Smooth muscle cell (in vitro differentiated cells): ENCODE data around the gene CPA2. TPM values are rescaled to one million over a fixed set of nuclear protein-coding genes. Genes with fewer than 3 reads are reported as not detected.

Experiments
- DNase-seq: peaks from one replicate; lab custom pipeline; 2025; ENCODE audit not compliant: unreplicated experiment; lab: John Stamatoyannopoulos, UW
- H2AFZ ChIP-seq: fragments of 200-600 bp; sonication (generic); 2 replicates; pipeline ENCODE4 v1.6.0; 2016; ENCODE audit warnings: antibody characterized with exemption, low read depth, mild to moderate bottlenecking
- H3F3A ChIP-seq: fragments of 200-600 bp; sonication (generic); 2 replicates; pipeline ENCODE4 v1.6.0; 2017; ENCODE audit warnings: antibody characterized with exemption, low read depth
- H3K27ac ChIP-seq: fragments of 200-600 bp; sonication (generic); 2 replicates; pipeline ENCODE4 v1.5.1; 2016; ENCODE audit warnings: low read depth, mild to moderate bottlenecking
- H3K27me3 ChIP-seq: fragments of 200-600 bp; sonication (generic); 2 replicates; pipeline ENCODE4 v1.6.1; 2016; ENCODE audit warnings: low read depth, mild to moderate bottlenecking
- H3K36me3 ChIP-seq: fragments of 200-600 bp; sonication (generic); 2 replicates; pipeline ENCODE4 v1.5.1; 2016; ENCODE audit warnings: low read depth
- H3K4me1 ChIP-seq: fragments of 200-600 bp; sonication (generic); 2 replicates; pipeline ENCODE4 v1.5.1; 2016; ENCODE audit warnings: low read depth
- H3K4me2 ChIP-seq: fragments of 200-600 bp; sonication (generic); 2 replicates; pipeline ENCODE4 v1.6.0; 2016; ENCODE audit warnings: mild to moderate bottlenecking
- H3K4me3 ChIP-seq: fragments of 200-600 bp; sonication (generic); 2 replicates; pipeline ENCODE4 v1.5.1; 2016; ENCODE audit warnings: mild to moderate bottlenecking
- H3K79me2 ChIP-seq: fragments of 200-600 bp; sonication (generic); 2 replicates; pipeline ENCODE4 v1.6.0; 2016; ENCODE audit warnings: low read depth, mild to moderate bottlenecking
- H3K9ac ChIP-seq: fragments of 200-600 bp; sonication (generic); 2 replicates; pipeline ENCODE4 v1.6.0; 2016; ENCODE audit warnings: low read depth
- H3K9me3 ChIP-seq: fragments of 200-600 bp; sonication (generic); replicated peaks from 2 replicates; pipeline ENCODE4 v1.5.1; 2016; ENCODE audit warnings: low read depth
- H4K20me1 ChIP-seq: fragments of 200-600 bp; sonication (generic); 2 replicates; pipeline ENCODE4 v1.6.0; 2016; ENCODE audit warnings: low read depth
- WGBS: methylation state at CpG from one replicate; pipeline ENCODE4 v1.1.7; 2016; ENCODE audit warnings: low lambda C conversion rate; 5-methylcytosine and 5-hydroxymethylcytosine counted together
- polyA plus RNA-seq: library from polyadenylated mRNA; unstranded; fragments of >200 nt; fragmentation: Nextera tagmentation; extraction: Ambion mirVana; gene quantifications from 2 replicates; pipeline ENCODE4 v1.2.1, GENCODE V29; 2016
- total RNA-seq: library from RNA; depleted of rRNA; stranded (reverse); fragments of >200 nt; gene quantifications from 2 replicates; pipeline ENCODE4 v1.2.3, GENCODE V29; 2014
- TF ChIP-seq, protein P1 (sequence below): fragments of 200-600 bp; sonication (generic); IDR thresholded peaks from 2 replicates; pipeline ENCODE4 v1.5.1; 2017; ENCODE audit warnings: borderline replicate concordance, mild to moderate bottlenecking, antibody characterized with exemption; ENCODE audit not compliant: insufficient read depth, poor library complexity, severe bottlenecking

The CPA2 gene
- total and polyA plus RNA-seq, 2 experiments from 2014 or later, result 0.18 TPM; not detected in 1

DNA sequence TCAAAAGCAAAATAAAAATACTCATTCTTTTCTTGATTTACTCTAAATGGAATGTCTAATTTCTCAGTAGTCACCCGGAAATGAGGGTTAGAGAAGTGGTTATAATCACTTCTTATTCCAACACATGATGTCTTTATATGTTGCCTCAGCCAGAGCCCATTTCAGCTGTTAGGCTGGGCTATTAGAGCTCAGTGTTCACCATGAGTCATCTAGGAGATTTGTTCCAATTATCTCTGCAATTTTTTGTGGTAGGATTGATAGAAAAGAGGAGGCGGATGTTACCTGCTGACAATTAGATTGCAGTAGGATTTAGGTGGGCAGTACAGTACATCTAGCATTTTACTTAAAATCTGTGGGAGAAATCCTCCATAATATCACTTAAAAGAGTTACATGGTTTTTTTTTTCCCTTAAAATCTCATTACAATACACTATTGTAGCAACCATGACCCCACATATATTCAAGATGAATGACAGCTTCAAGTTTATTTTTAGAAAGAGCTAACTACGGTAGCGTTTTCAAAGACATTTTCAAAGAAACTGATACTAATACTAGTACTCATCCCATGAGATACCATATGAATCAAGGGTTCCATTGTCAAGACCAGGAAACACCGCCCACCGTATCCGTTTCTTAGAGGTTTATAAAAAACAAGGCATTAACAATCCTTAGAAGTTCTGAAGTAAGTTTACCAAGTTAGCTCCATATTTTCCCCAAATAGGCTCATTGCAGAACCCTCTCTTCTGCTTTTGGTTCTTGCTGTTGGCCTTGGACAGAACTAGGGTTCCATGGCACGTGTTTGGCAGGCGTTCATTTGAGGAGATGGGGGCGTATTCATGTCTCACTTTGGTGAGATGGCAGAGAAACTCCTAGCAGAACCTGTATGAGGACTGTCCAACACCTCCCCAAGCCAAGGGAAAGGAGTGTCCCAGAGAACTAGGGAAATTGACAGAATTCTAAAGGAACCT is 10.4 kb downstream of the CPA2 start:
- H3K27ac ChIP-seq, result peak overlapping the region; percentile 80
- no peaks in the 10 kb centered on the region for H3K79me2 ChIP-seq
- H3K9ac ChIP-seq, result no peak overlapping the region
- H3K4me3 ChIP-seq, result no peak overlapping the region
- H3F3A ChIP-seq, result peaks cover 40% of the 10 kb centered on the region
- H4K20me1 ChIP-seq, result no peaks in the 10 kb centered on the region
- 67% methylated on average over 10 of the region's 10 CpGs for WGBS
- no peaks in the 10 kb centered on the region for H3K27me3 ChIP-seq
- no peak for DNase-seq
- TF ChIP-seq, protein P1, sequence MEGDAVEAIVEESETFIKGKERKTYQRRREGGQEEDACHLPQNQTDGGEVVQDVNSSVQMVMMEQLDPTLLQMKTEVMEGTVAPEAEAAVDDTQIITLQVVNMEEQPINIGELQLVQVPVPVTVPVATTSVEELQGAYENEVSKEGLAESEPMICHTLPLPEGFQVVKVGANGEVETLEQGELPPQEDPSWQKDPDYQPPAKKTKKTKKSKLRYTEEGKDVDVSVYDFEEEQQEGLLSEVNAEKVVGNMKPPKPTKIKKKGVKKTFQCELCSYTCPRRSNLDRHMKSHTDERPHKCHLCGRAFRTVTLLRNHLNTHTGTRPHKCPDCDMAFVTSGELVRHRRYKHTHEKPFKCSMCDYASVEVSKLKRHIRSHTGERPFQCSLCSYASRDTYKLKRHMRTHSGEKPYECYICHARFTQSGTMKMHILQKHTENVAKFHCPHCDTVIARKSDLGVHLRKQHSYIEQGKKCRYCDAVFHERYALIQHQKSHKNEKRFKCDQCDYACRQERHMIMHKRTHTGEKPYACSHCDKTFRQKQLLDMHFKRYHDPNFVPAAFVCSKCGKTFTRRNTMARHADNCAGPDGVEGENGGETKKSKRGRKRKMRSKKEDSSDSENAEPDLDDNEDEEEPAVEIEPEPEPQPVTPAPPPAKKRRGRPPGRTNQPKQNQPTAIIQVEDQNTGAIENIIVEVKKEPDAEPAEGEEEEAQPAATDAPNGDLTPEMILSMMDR, result no peak
- H3K4me1 ChIP-seq, result peaks cover 38% of the 10 kb centered on the region
- H3K4me2 ChIP-seq, result peak overlapping the region; percentile 67
- H3K9me3 ChIP-seq, result no peaks in the 10 kb centered on the region
- H3K36me3 ChIP-seq, result no peaks in the 10 kb centered on the region
- no peak overlapping the region for H2AFZ ChIP-seq

DNA sequence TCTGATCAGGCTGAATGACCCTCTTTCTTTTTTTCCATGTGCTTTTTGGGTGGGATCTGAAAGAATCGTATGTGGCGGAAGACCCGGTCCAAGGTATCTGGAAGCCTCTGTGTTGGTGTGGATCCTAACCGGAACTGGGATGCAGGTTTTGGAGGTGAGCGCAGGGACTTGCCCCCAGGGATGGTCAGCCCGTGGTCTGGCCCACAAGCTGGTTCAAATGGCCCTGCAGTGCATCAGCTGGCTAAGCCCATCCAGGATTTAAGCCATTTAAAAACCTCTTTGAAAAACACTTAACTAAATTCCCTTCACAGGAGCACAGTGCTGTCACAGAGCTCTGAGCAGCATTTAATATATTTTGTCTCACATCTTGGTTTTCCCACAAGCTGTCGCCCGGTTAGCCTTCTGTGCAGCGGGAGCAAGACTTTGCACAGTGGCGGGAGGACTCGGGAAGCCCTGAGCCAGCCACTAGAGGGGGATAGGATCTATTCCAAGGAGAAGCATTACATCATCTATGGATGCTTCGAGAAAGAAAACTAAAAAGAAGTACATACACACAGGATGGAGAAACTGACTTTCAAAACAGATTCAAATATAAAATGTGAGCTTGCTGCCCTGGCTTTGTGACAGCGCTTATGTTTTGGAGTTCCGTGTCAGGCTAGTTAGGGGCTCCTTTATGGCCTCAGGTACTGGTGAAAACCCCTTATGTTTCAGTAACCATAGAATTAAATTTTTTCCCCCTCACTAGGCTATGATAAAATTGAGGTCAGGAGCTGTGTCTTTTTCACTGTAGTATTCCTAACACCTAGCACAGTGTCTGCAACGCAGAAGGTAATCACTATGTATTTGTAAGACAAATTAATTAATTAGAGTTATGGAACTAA is 11.3 kb downstream of the CPA2 start:
- H3K9ac ChIP-seq, result no peak overlapping the region
- no peaks in the 10 kb centered on the region for H3K36me3 ChIP-seq
- no peaks in the 10 kb centered on the region for H4K20me1 ChIP-seq
- DNase-seq, result no peak
- peaks cover 34% of the 10 kb centered on the region for H3F3A ChIP-seq
- H2AFZ ChIP-seq, result peak overlapping the region; percentile 62
- WGBS, result 50% methylated on average over 15 of the region's 15 CpGs
- TF ChIP-seq, protein P1, result peak; percentile 47
- H3K9me3 ChIP-seq, result no peaks in the 10 kb centered on the region
- no peaks in the 10 kb centered on the region for H3K79me2 ChIP-seq
- peak overlapping the region; percentile 25 for H3K27ac ChIP-seq
- H3K4me2 ChIP-seq, result peak overlapping the region; percentile 13
- H3K4me1 ChIP-seq, result peaks cover 29% of the 10 kb centered on the region
- no peaks in the 10 kb centered on the region for H3K27me3 ChIP-seq
- no peak overlapping the region for H3K4me3 ChIP-seq

DNA sequence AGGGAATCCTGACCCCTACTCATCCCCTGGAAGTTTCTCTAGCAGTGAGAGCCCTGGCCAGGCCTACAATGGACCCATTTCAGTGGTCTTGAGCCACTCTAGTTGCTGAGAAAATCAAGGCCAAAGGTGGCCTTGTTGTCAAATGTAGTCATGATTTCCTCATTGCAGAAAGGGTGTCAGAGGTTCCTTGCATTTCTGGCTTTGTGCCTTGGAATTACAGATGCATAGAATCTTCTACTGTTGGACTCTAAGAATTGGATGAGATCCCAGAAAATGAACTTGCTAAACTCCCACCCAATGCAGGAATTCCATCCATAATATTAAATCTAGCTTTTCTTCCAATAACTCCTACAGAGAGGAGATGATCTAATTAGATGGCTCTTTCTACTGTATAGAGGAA is 12.2 kb downstream of the CPA2 start:
- Histone ChIP-seq H3K9ac (no peak overlapping the region), H3K4me3 (no peak overlapping the region), H3F3A (peaks cover 28% of the 10 kb centered on the region), H4K20me1 (no peaks in the 10 kb centered on the region), H3K27me3 (no peaks in the 10 kb centered on the region), H2AFZ (no peak overlapping the region), H3K9me3 (no peaks in the 10 kb centered on the region), H3K27ac (no peak overlapping the region), H3K79me2 (no peaks in the 10 kb centered on the region), H3K4me1 (peaks cover 25% of the 10 kb centered on the region), H3K4me2 (no peak overlapping the region), H3K36me3 (no peaks in the 10 kb centered on the region)
- no peak for DNase-seq
- TF ChIP-seq, protein P1, result no peak
